ENCODE results near the gene OPCML.

DNA sequence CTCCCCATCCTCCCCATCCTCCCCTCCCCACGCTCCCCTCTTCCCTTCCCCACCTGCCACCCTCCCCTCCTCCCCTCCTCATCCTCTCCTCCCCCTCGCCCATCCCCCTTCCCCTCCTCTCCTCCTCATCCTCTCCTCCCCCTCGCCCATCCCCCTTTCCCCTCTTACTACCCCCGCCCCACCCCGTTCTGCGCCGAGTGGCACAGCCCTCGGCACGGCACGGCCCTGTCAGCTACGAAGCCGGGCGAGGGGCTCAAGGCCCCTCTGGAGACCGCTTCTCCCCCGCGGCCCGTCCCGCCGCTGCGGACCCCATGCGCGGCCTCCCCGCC lies 449.9 kb downstream of the OPCML start:
- TF ChIP-seq CTCF (IDR thresholded peaks at IDR 0.05) (no peak), POLR2A (IDR thresholded peaks at IDR 0.05) (no peak), POLR2AphosphoS5 (IDR thresholded peaks at IDR 0.05; ENCODE audit: insufficient read depth in 1 of 2, low read depth in 1 of 2) (no peak)

Data from vagina (tissue), 2 donors.